Panc1 (cell line): ENCODE measurements around the gene EDAR. TPM values are rescaled to one million over a fixed set of nuclear protein-coding genes. Genes with fewer than 3 reads are reported as not detected.

ENCODE experiments used
- ATAC-seq: fragments of 200-7000 bp; cut with Tn5 transposase; 2 replicates; pipeline ENCODE4 v1.9.1; 2020; ENCODE audit warnings: mild to moderate bottlenecking, moderate library complexity
- BruUV-seq: library from RNA; stranded (reverse); fragments of 400-500 nt; replicated peaks from 2 replicates; lab custom pipeline; 2021; lab: Mats Ljungman, UMichigan
- CTCF ChIA-PET: fragments of 300-600 bp; sonication (Branson Sonifier 250); formaldehyde crosslinking; loops from one replicate; lab custom pipeline; 2022; ENCODE audit warnings: antibody characterized with exemption; lab: Charles Lee
- POLR2A ChIA-PET: fragments of 300-600 bp; sonication (Branson Sonifier 250); formaldehyde crosslinking; loops from one replicate; lab custom pipeline; 2022; ENCODE audit warnings: antibody characterized with exemption; lab: Charles Lee
- DNase-seq: peaks from one replicate; pipeline ENCODE4 v3.0.0-alpha.2; 2010; ENCODE audit warnings: low read depth, low spot score
- H3K27ac ChIP-seq: 2 replicates; pipeline ENCODE4 v1.5.1; 2011; ENCODE audit warnings: mild to moderate bottlenecking, low read length, inconsistent platforms
- H3K27me3 ChIP-seq: fragments of 200-500 bp; sonication (Bioruptor generic); 2 replicates; pipeline ENCODE4 v1.6.0; 2014; ENCODE audit warnings: low read length, inconsistent platforms; ENCODE audit not compliant: control insufficient read depth, insufficient read depth
- H3K36me3 ChIP-seq: fragments of 200-500 bp; sonication (Bioruptor generic); 2 replicates; pipeline ENCODE4 v1.5.1; 2014; ENCODE audit warnings: inconsistent platforms, mild to moderate bottlenecking, low read length, moderate library complexity; ENCODE audit not compliant: control insufficient read depth, insufficient read depth
- H3K4me1 ChIP-seq: 2 replicates; pipeline ENCODE4 v1.5.1; 2011; ENCODE audit warnings: inconsistent platforms, mild to moderate bottlenecking, low read length, moderate library complexity; ENCODE audit not compliant: control insufficient read depth, insufficient read depth
- H3K4me3 ChIP-seq, 2 experiments: 2 replicates each; pipeline ENCODE4 v1.5.1; 2011 to 2012; ENCODE audit warnings: low read depth in 2 of 2, low read length in 2 of 2, mild to moderate bottlenecking in 2 of 2, inconsistent platforms in 1 of 2, moderate library complexity in 1 of 2
- H3K9me3 ChIP-seq: fragments of 200-500 bp; sonication (Bioruptor generic); 2 replicates; pipeline ENCODE4 v1.5.1; 2014; ENCODE audit warnings: low read depth, mild to moderate bottlenecking, inconsistent platforms, low read length, moderate library complexity; ENCODE audit not compliant: control insufficient read depth, insufficient read depth
- POLR2AphosphoS5 ChIP-seq: IDR thresholded peaks from 2 replicates; pipeline ENCODE4 v1.6.1; 2012; ENCODE audit warnings: mild to moderate bottlenecking, low read depth, low read length, moderate library complexity
- SIN3A ChIP-seq: IDR thresholded peaks from 2 replicates; pipeline ENCODE4 v1.6.1; 2012; ENCODE audit warnings: low read depth, mild to moderate bottlenecking, low read length, moderate library complexity, borderline replicate concordance; ENCODE audit not compliant: insufficient read depth
- TCF7L2 ChIP-seq: IDR thresholded peaks from 2 replicates; pipeline ENCODE4 v1.6.1; 2011; ENCODE audit warnings: mild to moderate bottlenecking, low read depth, low read length, inconsistent platforms
- in situ Hi-C: cut with HindIII; loops from 2 replicates; pipeline ENCODE4 v1.10.0; 2016; ENCODE audit warnings: low sequenced_read_pairs, low pct_unique_long_range_greater_than_20kb
- intact Hi-C: fragments of 100-400 bp; cut with micrococcal nuclease; formaldehyde crosslinking; loops from one replicate; pipeline ENCODE4 v1.10.0; 2022; ENCODE audit not compliant: unreplicated experiment
- total RNA-seq: library from RNA; stranded (reverse); gene quantifications from one replicate; pipeline ENCODE4 v1.2.1, GENCODE V29; 2021; ENCODE audit not compliant: unreplicated experiment
- TF ChIP-seq, protein P1 (sequence below), 2 experiments: IDR thresholded peaks; 2 replicates each; pipeline ENCODE4 v1.6.1; 2011 to 2012; ENCODE audit warnings: low read depth in 2 of 2, control low read depth in 1 of 2, low read length in 1 of 2, mild to moderate bottlenecking in 1 of 2, moderate library complexity in 1 of 2; ENCODE audit not compliant: insufficient read depth in 1 of 2
- TF ChIP-seq, protein P2 (sequence below): fragments of 450-650 bp; IDR thresholded peaks from 2 replicates; pipeline ENCODE4 v1.5.1; 2017; ENCODE audit warnings: mild to moderate bottlenecking

The EDAR gene
- total RNA-seq, 1 experiment from 2014 or later, result not detected

DNA sequence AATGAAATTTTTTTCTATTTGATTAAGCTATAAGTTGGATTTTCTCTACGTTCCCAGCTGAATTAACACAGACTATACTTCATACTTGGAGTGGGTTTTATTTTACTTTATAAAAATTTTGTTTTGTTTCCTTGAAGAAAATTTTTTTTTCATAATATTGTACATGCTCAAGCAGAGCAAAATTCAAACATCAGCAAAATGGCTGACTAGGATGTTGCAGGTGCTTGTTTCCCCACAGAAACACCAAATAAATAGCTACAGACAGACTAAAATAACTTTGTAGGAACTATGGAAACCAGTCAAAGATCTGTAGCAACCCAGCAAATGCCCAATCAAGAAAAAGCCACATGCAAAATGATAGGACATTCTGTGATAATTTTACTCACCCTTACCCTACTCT lies 120.1 kb downstream of the EDAR start:
- Histone ChIP-seq H3K4me3 (no peak overlapping the region), H3K9me3 (0 out of 2 replicates have a peak, but pooled peaks cover 5% of the 10 kb centered on the region), H3K4me1 (no peaks in the 10 kb centered on the region), H3K36me3 (no peaks in the 10 kb centered on the region; the same call in 1 of the 2 replicates), H3K27ac (no peak overlapping the region), H3K27me3 (no peaks in the 10 kb centered on the region)
- ChIA-PET CTCF (no interaction called here), POLR2A (no interaction called here)
- in situ Hi-C loops (no loop called here), intact Hi-C loops (no loop called here)
- ATAC-seq, result no peak
- TF ChIP-seq SIN3A, result no peak
- TF ChIP-seq POLR2AphosphoS5, result no peak
- TF ChIP-seq TCF7L2, result no peak
- TF ChIP-seq, protein P1, sequence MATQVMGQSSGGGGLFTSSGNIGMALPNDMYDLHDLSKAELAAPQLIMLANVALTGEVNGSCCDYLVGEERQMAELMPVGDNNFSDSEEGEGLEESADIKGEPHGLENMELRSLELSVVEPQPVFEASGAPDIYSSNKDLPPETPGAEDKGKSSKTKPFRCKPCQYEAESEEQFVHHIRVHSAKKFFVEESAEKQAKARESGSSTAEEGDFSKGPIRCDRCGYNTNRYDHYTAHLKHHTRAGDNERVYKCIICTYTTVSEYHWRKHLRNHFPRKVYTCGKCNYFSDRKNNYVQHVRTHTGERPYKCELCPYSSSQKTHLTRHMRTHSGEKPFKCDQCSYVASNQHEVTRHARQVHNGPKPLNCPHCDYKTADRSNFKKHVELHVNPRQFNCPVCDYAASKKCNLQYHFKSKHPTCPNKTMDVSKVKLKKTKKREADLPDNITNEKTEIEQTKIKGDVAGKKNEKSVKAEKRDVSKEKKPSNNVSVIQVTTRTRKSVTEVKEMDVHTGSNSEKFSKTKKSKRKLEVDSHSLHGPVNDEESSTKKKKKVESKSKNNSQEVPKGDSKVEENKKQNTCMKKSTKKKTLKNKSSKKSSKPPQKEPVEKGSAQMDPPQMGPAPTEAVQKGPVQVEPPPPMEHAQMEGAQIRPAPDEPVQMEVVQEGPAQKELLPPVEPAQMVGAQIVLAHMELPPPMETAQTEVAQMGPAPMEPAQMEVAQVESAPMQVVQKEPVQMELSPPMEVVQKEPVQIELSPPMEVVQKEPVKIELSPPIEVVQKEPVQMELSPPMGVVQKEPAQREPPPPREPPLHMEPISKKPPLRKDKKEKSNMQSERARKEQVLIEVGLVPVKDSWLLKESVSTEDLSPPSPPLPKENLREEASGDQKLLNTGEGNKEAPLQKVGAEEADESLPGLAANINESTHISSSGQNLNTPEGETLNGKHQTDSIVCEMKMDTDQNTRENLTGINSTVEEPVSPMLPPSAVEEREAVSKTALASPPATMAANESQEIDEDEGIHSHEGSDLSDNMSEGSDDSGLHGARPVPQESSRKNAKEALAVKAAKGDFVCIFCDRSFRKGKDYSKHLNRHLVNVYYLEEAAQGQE (IDR thresholded peaks at IDR 0.05; ENCODE audit: insufficient read depth in 1 of 2, low read depth in 2 of 2, low read length in 1 of 2), result no peak
- TF ChIP-seq, protein P2, sequence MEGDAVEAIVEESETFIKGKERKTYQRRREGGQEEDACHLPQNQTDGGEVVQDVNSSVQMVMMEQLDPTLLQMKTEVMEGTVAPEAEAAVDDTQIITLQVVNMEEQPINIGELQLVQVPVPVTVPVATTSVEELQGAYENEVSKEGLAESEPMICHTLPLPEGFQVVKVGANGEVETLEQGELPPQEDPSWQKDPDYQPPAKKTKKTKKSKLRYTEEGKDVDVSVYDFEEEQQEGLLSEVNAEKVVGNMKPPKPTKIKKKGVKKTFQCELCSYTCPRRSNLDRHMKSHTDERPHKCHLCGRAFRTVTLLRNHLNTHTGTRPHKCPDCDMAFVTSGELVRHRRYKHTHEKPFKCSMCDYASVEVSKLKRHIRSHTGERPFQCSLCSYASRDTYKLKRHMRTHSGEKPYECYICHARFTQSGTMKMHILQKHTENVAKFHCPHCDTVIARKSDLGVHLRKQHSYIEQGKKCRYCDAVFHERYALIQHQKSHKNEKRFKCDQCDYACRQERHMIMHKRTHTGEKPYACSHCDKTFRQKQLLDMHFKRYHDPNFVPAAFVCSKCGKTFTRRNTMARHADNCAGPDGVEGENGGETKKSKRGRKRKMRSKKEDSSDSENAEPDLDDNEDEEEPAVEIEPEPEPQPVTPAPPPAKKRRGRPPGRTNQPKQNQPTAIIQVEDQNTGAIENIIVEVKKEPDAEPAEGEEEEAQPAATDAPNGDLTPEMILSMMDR, result no peak
- BruUV-seq, result no TSS peak
- no peak for DNase-seq

DNA sequence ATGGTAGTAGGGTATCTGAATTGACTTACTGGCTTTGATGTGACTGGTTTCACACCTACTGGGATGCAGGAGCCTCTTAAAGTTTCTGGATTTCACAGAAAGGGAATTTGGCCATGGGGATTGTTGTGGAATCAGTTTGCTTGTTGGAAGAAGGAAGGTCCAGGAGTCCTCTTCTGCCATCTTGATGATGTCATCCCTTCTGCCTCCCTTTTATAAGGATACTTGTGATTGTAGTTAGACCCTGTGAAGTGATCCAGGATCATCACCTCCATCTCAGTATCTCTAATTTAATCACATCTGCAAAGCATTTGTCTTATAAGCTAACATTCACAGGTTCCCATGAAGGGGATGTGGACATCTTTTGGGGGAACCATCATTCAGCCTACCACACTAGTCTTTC lies 123.0 kb downstream of the EDAR start:
- no peak for ATAC-seq
- ChIA-PET CTCF (no interaction called here), POLR2A (no interaction called here)
- DNase-seq, result no peak
- H3K4me1 ChIP-seq, result no peaks in the 10 kb centered on the region
- H3K27me3 ChIP-seq, result no peaks in the 10 kb centered on the region
- in situ Hi-C loops, result no loop called here
- TF ChIP-seq POLR2AphosphoS5 (no peak), SIN3A (no peak), TCF7L2 (no peak)
- TF ChIP-seq, protein P2, result no peak
- TF ChIP-seq, protein P1 (IDR thresholded peaks at IDR 0.05; ENCODE audit: insufficient read depth in 1 of 2, low read depth in 2 of 2, low read length in 1 of 2), result no peak
- H3K4me3 ChIP-seq, result no peak overlapping the region
- H3K9me3 ChIP-seq, result 0 out of 2 replicates have a peak, but pooled peaks cover 5% of the 10 kb centered on the region
- intact Hi-C loops, result no loop called here
- no TSS peak for BruUV-seq
- no peaks in the 10 kb centered on the region for H3K36me3 ChIP-seq
- no peak overlapping the region for H3K27ac ChIP-seq
